PC-3 (cell line): ENCODE results near the gene PADI1. TPM values are rescaled to one million over a fixed set of nuclear protein-coding genes. Genes with fewer than 3 reads are reported as not detected.

Experiments used
- ATAC-seq: fragments of 200-7000 bp; cut with Tn5 transposase; 2 replicates; pipeline ENCODE4 v1.9.1; 2020; ENCODE audit warnings: mild to moderate bottlenecking, moderate library complexity
- BruUV-seq: library from RNA; stranded (reverse); fragments of 400-500 nt; replicated peaks from 2 replicates; lab custom pipeline; 2021; lab: Mats Ljungman, UMichigan
- CTCF ChIA-PET: fragments of 300-600 bp; sonication (Branson Sonifier 250); formaldehyde crosslinking; loops from one replicate; lab custom pipeline; 2022; ENCODE audit warnings: antibody characterized with exemption; lab: Charles Lee
- POLR2A ChIA-PET: fragments of 300-600 bp; sonication (Branson Sonifier 250); formaldehyde crosslinking; loops from one replicate; lab custom pipeline; 2022; ENCODE audit warnings: antibody characterized with exemption; ENCODE audit not compliant: unreplicated experiment; lab: Charles Lee
- DNase-seq: peaks from one replicate; pipeline ENCODE4 v3.0.0-alpha.2; 2015
- H2AFZ ChIP-seq: fragments of 300-600 bp; sonication (generic); 2 replicates; pipeline ENCODE4 v1.6.0; 2016; ENCODE audit warnings: antibody characterized with exemption, low read length
- H3F3A ChIP-seq: fragments of 300-600 bp; sonication (generic); one replicate; pipeline ENCODE4 v1.6.0; 2017; ENCODE audit warnings: antibody characterized with exemption, low read length, control low read depth, mild to moderate bottlenecking; ENCODE audit not compliant: unreplicated experiment
- H3K27ac ChIP-seq: fragments of 300-600 bp; sonication (generic); 2 replicates; pipeline ENCODE4 v1.5.1; 2016; ENCODE audit warnings: mild to moderate bottlenecking, low read length
- H3K27me3 ChIP-seq: fragments of 300-600 bp; sonication (generic); 2 replicates; pipeline ENCODE4 v1.6.1; 2016; ENCODE audit warnings: low read length, mixed read lengths
- H3K36me3 ChIP-seq: fragments of 300-600 bp; sonication (generic); 2 replicates; pipeline ENCODE4 v1.6.1; 2016; ENCODE audit warnings: low read depth, mixed run types, low read length, mixed read lengths
- H3K4me1 ChIP-seq: fragments of 300-600 bp; sonication (generic); 2 replicates; pipeline ENCODE4 v1.5.1; 2016; ENCODE audit warnings: low read length; ENCODE audit not compliant: insufficient read depth
- H3K4me2 ChIP-seq: fragments of 300-600 bp; sonication (generic); 2 replicates; pipeline ENCODE4 v1.6.0; 2016; ENCODE audit warnings: low read length
- H3K4me3 ChIP-seq: fragments of 300-600 bp; sonication (generic); 2 replicates; pipeline ENCODE4 v1.5.1; 2016; ENCODE audit warnings: mild to moderate bottlenecking, low read length, mixed read lengths
- H3K79me2 ChIP-seq: fragments of 300-600 bp; sonication (generic); 2 replicates; pipeline ENCODE4 v1.6.1; 2017; ENCODE audit warnings: low read length, mixed read lengths
- H3K9ac ChIP-seq: fragments of 300-600 bp; sonication (generic); 2 replicates; pipeline ENCODE4 v1.6.0; 2016; ENCODE audit warnings: mild to moderate bottlenecking, low read length
- H3K9me2 ChIP-seq: fragments of 300-600 bp; sonication (generic); replicated peaks from 2 replicates; pipeline ENCODE4 v1.6.1; 2016; ENCODE audit warnings: mixed run types, low read length, mixed read lengths
- H3K9me3 ChIP-seq: fragments of 300-600 bp; sonication (generic); 2 replicates; pipeline ENCODE4 v1.6.1; 2016; ENCODE audit warnings: low read length, mixed read lengths
- H4K20me1 ChIP-seq: fragments of 300-600 bp; sonication (generic); 2 replicates; pipeline ENCODE4 v1.6.1; 2016; ENCODE audit warnings: low read length, mixed read lengths
- CTCF ChIP-seq: fragments of 300-600 bp; sonication (generic); conservative IDR thresholded peaks from 2 replicates; pipeline ENCODE4 v1.5.1; 2017; ENCODE audit warnings: antibody characterized with exemption, low read depth, mild to moderate bottlenecking, low read length
- EZH2 ChIP-seq: fragments of 300-600 bp; sonication (generic); IDR thresholded peaks from one replicate; pipeline ENCODE4 v1.6.1; 2017; ENCODE audit warnings: antibody characterized with exemption, mild to moderate bottlenecking, low read length; ENCODE audit not compliant: unreplicated experiment
- EZH2phosphoT487 ChIP-seq: fragments of 300-600 bp; sonication (generic); IDR thresholded peaks from 2 replicates; pipeline ENCODE4 v1.6.1; 2018; ENCODE audit warnings: mild to moderate bottlenecking, antibody characterized with exemption, low read length, borderline replicate concordance
- intact Hi-C: fragments of 100-400 bp; cut with micrococcal nuclease; formaldehyde crosslinking; loops from 2 replicates; pipeline ENCODE4 v1.9.0; 2023
- total RNA-seq: library from RNA; depleted of rRNA; stranded (reverse); fragments of >200 nt; gene quantifications from 2 replicates; pipeline ENCODE4 v1.2.3, GENCODE V29; 2014

The PADI1 gene
- total RNA-seq, 1 experiment from 2014 or later: 0.73 TPM

- peak overlapping the region; percentile 70; the same call in 1 of the 2 replicates for H3K4me2 ChIP-seq
- H3K9me2 ChIP-seq: no peaks in the 10 kb centered on the region
- BruUV-seq: no TSS peak
- no peak overlapping the region for H2AFZ ChIP-seq
- ChIA-PET CTCF (no interaction called here), POLR2A (no interaction called here)
- no peak overlapping the region for H3K4me3 ChIP-seq
- no peaks in the 10 kb centered on the region for H3K79me2 ChIP-seq
- intact Hi-C loops: no loop called here
- TF ChIP-seq CTCF (no peak), EZH2 (no peak), EZH2phosphoT487 (no peak)
- DNase-seq: no peak
- H3K36me3 ChIP-seq: no peaks in the 10 kb centered on the region
- H3F3A ChIP-seq: no peaks in the 10 kb centered on the region
- no peaks in the 10 kb centered on the region for H3K9me3 ChIP-seq
- no peak overlapping the region; the same call in 1 of the 2 replicates for H3K9ac ChIP-seq
- H4K20me1 ChIP-seq: no peaks in the 10 kb centered on the region
- peak overlapping the region; percentile 96 for H3K27ac ChIP-seq
- ATAC-seq: no peak
- no peaks in the 10 kb centered on the region for H3K27me3 ChIP-seq
- H3K4me1 ChIP-seq: peaks cover 27% of the 10 kb centered on the region
Observed at GRCh38 chr1:17167041-17167785, 37.7 kb upstream of the PADI1 start.

- H3K9me2 ChIP-seq: no peaks in the 10 kb centered on the region
- TF ChIP-seq EZH2phosphoT487: no peak
- no peak for TF ChIP-seq CTCF
- TF ChIP-seq EZH2: no peak
- peak overlapping the region; percentile 70 for H3K4me2 ChIP-seq
- CTCF ChIA-PET: no interaction called here
- peak overlapping the region; percentile 96 for H3K27ac ChIP-seq
- no peaks in the 10 kb centered on the region for H3K36me3 ChIP-seq
- H3K9ac ChIP-seq: no peak overlapping the region; the same call in 1 of the 2 replicates
- no peaks in the 10 kb centered on the region for H3K79me2 ChIP-seq
- H3K4me3 ChIP-seq: no peak overlapping the region
- no peak for ATAC-seq
- DNase-seq: no peak
- peak overlapping the region; percentile 66 for H2AFZ ChIP-seq
- POLR2A ChIA-PET: interaction anchor here (0.6 kb wide), 1 partner anchor 305 kb away, joined by 6 read pairs; no protein-coding TSS in a partner anchor
- intact Hi-C loops: loop anchor here (1.0 kb wide), 3 partner anchors 38 to 70 kb away; no protein-coding TSS in a partner anchor
- no peaks in the 10 kb centered on the region for H3F3A ChIP-seq
- no peaks in the 10 kb centered on the region for H3K27me3 ChIP-seq
- H3K9me3 ChIP-seq: no peaks in the 10 kb centered on the region
- H4K20me1 ChIP-seq: no peaks in the 10 kb centered on the region
- BruUV-seq: no TSS peak
- H3K4me1 ChIP-seq: peaks cover 27% of the 10 kb centered on the region
Observed at GRCh38 chr1:17167786-17168090, 37.2 kb upstream of the PADI1 start.
